Effector CD4-positive, alpha-beta T cell (primary cell): ENCODE measurements around the gene DSEL.

Experiments
- DNase-seq: peaks from one replicate; pipeline ENCODE4 v3.0.0-alpha.2; 2020

The DSEL gene

DNA sequence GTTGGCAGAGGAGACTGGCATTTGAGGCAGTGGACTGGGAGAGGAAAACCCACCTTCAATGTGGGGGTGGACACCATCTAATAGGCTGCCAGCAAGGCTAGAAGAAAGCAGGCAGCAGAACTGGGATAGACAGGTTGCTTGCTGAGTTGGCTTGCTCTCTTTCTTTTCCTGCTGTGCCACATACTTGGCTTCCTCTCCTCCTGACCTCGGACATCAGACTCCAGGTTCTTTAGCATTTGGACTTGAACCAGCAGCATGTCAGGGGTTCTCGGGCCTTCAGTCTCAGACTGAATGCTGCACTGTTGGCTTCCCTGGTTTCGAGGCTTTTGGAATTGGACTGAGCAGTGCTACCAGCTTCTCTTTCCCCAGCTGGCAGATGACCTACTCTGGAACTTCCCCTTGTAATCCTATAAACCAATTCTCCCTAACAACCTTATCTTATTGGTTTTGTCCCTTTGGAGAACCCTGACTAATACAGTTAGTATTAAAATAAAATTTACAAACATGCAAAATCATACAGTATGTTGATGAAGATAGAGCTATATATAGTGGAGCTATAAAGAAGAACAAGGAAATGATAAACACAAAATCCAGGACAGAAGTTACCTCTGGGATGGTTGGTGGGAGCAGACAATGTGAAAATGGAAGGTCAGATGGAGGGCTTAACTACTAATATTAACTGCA is 15.9 kb downstream of the DSEL start:
- no peak for DNase-seq

DNA sequence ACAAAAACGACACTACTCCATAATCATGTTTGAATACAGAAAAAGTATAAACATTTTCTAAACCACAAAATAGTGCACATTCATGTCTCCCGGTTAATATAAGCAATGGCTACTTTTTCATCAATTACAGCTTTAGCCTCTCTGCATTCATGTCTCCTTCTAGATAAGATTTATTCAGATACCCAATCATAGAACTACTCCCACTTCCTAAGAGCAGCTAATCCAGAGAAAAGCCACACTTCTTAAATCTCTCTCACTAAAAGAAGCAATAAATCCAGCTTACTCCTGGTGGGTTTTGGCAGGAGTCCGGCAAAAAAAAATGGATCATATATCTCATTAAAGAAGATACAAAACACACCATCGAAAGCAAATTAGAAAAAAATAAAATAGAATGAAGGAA is 20.1 kb downstream of the DSEL start:
- no peak for DNase-seq

DNA sequence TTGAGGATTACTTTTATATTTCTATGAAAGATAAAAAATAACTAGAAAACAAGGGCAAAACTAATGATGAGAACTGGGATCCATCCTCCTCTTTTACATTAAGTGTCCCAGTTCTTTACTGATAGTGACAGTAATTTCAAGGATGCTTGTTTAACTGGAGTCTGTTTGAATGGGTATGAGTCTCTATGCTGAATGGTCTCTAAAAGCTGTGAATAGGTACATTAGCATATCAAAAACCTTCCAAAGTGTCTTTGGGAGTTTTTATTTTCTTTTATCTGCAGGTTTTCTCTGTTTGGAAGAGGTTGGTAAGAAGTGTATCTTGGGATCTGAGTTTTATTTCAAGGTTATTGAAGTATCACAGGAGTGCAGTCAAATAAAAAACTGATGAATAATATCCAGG is 30.0 kb downstream of the DSEL start:
- DNase-seq: no peak

DNA sequence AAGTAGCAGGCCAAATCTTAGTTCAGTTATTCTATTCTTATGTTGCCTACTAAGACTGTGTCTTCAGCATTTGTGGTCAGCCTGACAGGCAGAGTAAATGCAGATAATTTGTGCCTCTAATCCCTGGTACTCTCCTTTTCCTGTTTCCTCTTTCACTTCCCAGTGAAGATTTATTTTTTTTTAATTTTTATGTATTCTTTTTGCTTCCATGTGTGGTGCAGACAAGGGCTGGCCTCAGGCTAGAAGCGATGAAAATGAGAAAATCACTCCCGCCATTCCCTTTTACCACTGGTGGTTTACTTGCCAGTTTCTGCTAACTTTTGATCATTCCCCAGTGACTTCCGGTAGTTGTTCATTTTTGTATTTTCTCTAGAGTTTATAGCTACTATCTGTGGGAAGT is 30.9 kb downstream of the DSEL start:
- DNase-seq: no peak

DNA sequence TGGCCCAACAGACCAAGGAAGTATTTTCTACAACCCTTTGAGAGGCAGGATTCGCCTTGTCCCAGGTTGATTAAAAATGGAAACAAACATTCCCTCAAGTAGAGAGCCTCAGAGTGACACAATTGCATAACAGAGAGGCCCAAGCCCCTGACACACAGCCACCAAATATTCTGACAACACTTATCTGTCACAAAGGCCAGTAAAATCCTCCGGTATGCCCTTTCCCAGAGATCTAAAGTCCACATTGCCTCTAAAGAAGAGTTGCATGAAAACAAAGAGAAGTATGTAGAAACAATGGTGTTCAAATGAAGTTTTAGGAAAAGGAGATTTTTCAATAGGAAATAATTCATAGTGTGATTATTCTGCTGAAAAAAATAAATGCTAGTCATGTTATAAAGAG is 32.1 kb downstream of the DSEL start:
- DNase-seq: no peak

DNA sequence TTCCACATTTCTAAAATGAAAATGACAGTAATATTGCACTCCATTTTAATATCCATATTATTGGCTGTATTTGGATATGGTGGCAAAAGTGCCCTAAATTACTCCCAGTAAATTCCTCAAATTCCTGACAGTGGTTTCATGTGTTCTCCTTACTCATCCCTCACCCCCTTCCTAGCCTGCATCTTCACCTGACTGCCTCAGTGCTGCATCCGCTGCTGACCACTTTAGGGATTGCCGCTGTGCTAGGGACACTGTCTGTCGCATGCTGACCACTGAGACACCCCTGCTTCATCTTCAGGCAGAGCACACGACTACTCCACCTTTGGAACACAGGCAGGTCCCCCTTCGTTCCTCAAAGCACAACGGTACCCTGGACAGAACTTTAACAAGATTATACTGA is 32.6 kb downstream of the DSEL start:
- DNase-seq: no peak

DNA sequence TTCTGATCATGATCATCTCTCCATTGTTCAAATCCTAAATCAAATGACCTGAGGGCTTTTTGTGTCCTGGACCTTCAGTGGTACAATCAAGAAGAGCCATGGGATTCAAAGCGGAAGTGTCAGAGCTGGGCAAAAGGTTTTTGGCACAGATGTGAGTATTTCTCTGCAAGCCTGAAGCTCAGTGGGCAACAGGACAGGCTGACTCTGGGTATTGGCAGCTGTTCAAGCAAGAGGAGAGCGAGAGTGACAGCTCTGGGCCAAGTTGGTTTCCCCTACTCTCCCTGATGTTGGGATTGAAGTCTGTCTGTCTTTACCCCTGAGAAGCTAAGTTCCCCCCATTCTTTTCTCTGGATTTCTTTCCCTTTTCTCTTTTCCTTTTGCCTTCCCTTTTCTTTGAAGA is 33.3 kb downstream of the DSEL start:
- no peak for DNase-seq

DNA sequence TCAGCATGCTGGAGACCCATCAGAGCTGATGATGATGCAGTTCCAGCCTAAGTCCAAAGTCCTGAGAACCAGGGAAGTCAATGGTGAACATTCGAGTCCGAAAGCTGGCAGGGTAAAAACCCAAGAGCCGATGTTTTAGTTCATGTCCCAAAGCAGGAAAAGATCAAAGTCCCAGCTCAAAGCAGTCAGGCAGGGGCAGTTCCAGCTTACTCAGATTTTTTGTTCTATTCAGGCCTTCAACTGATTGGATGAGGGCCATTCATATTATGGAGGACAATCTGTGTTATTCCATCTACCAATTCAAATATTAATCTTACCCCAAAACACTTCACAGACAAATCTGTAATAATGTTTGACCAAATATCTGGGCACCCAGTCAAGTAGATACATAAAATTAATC is 38.3 kb downstream of the DSEL start:
- DNase-seq: no peak

DNA sequence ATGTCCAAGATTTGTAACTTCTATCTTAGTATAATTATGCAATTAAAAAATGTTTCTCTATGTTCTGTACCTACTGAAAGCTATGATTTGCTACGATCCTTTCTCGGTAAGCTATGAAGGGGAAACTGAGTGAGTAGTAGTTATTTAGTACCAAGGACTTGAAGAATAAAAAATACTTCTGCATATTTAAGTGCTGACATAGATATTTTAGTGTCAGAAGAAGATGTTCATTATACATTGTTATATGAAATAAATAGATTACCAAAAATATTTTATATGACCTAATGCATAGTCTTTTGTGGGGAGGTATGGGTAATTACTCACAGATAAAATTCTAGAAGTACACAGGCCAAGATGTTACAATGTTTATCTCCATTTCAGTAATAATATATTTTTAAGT is 39.0 kb downstream of the DSEL start:
- DNase-seq: no peak

DNA sequence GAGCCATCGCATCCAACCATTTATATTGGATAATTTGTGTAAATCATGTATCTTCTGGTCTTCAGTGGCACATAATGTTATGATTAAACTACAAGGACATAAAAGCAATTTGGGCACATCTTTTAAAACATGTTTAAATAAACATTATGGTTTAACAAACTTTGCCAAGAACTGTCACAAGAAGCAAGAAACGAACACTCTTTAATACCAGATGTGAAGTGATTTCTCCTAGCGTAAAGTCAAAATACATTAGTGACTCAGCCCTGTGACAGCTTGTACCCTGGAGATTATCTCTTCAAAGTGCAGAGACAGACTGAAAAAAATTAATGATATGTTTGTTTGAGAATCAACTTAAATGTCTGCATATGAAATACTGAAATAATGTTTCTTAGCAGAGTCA is 39.9 kb downstream of the DSEL start:
- no peak for DNase-seq

DNA sequence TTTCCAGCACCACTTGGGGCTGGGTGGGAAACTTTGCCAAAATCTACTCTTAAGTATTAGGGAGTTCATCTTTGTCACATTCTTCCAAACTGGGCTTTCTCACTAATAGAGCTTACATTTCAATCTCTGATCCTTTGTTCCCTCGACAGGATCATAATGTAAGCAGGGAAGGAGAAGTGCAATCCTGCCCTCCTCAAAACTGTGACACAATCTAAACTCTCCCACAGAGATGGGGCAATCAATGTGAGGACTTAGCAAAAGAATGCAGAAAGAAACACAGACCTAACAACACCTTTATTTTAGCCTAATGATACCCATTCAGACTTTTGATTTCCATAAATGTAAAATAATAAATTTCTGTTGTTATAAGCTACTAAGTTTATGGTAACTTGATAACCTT is 40.8 kb downstream of the DSEL start:
- DNase-seq: no peak

DNA sequence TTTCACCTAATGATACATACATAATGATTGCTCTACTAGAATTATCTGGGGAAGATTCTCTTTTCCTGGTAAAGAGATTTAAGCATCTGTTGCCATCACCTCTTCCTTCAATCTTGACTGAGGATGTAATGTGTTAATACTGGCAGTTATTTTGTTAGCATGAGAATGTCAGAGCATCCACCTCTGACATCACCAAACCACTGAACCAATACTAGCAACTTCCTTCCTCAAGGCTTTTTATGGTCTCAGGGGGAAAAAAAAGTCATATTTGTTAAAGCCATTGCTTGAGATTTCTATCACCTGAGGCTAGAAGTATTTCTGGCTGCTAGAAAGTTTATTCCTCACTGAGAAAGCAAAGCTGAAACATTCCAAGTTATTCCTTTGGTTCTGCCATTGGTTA is 48.5 kb downstream of the DSEL start:
- DNase-seq: no peak

DNA sequence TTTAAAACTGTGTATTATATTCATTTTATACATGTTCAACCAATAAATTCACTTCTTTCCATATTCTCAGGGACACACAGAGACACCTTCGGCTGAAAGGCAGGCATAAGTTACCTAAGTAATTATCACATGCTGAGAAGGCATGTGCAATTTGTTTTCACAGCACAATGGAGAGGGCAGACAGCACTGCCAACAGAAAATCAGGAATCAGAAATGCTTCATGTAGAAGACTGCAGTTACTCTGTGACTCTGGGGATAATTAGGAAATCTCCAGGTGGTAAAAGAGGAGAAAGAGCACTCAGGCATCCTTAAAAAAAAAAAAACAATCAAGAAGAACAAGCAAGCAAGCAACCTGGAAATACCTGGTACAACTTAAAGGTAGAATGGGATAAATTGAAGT is 49.3 kb downstream of the DSEL start:
- no peak for DNase-seq

DNA sequence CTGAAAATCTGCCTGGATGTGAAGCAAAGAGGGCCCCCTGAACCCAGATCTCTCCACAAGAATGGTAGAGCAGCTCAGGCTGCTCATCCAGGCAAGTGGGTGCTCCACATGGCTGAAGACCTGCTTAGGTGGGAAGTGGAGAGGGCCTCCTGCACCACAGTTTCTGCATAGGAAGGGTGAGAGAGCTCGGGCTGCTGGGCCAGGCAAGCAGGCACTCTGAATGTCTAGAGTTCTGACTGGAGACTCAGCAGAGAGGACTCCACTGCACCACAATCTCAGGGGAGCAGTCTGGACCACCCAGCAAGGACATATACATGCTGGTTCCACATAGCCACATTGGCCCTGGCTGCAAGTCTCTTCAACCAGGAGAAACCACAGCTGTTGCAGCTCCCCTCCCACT is 52.0 kb downstream of the DSEL start:
- DNase-seq: no peak

DNA sequence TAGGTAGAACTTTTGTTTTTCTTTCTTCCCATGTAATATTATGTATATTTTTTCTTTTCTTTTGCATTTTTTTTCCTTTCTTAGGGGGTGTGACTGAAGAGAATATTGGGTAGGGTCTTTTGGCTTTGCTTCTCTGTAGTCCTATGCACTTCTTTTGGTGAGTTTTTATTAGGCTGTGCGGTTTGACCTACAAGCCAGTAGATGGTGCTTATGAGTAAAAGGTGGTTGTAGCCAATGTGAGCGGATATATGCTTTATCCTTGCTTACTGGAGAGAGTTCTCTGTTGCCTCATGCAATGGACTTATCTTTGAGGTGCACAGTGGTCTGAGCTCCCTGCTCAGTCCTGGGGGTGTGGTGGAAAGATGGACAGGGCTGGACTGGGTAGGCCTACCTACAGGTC is 52.7 kb downstream of the DSEL start:
- no peak for DNase-seq

DNA sequence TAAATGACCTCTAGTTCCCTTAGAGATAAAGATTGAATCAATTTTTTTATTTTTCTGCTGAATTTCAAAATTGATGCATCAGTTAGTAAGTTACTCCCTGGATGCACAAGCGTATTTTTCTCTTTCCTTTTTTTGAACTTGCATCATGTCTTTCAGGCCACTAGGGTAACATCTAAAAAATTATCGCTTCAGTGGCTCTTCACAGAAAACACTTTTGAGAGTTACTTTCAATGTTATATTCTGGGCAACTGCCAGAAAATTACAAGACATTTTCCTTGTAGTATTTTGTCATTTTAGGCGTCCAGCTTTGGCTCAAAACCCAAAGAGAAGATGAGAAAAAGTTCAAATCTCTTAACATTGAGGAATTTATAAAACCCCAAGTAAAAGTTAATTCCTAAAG is 59.8 kb downstream of the DSEL start:
- no peak for DNase-seq
